IPS-NIHi7 (cell line): ENCODE results near the gene TFDP3.
A peak's percentile ranks its signal among the peaks of the same experiment; 100 is the strongest.

Experiments
- DNase-seq: peaks from one replicate; pipeline ENCODE4 v3.0.0; 2012; ENCODE audit warnings: mixed read lengths; ENCODE audit errors: extremely low spot score

TFDP3 gene

GRCh38 chrX:133188631-133189030, 29.5 kb downstream of the TFDP3 start:
- no peak for DNase-seq

- DNase-seq: no peak
Measured at GRCh38 chrX:133185938-133186337, 32.2 kb downstream of the TFDP3 start.

DNA sequence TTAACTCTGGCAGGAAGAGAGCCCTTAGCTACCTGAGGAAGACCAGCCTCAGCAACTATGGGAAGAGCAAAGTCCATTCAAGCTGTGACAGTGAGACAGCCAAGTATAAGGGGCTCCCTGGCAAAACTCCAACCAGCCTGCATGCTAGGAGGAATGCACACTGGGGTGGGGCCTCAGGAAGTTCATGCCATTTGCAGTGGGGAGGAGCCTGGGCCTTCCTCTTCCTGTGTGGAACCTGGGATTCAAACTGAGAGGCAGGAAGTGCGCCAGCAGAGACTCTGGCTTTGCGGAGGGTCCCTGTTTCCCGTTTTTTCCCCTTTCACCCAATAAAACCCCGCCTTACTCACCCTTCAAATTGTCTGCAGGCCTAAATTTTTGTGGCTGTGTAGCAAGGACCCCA, 33.0 kb downstream of the TFDP3 start:
- DNase-seq: no peak

DNA sequence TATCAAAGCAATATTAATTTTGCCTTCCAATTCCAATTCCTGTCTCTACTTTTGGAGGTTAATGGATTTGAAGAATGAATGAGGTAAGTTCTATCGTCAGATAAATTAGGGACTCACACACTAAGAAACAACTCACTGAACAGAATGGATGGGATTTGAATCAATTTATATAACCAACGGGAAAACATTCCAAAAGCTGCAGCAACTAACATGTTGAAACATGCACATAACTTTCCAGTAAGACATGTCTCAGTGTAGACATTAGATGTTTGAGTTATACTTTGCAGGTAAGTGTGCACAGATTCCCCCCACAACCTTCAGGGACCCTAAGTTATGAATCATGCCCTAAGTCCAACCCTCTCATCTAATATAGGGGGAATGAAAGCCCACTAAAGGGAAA, 34.3 kb downstream of the TFDP3 start:
- no peak for DNase-seq

DNA sequence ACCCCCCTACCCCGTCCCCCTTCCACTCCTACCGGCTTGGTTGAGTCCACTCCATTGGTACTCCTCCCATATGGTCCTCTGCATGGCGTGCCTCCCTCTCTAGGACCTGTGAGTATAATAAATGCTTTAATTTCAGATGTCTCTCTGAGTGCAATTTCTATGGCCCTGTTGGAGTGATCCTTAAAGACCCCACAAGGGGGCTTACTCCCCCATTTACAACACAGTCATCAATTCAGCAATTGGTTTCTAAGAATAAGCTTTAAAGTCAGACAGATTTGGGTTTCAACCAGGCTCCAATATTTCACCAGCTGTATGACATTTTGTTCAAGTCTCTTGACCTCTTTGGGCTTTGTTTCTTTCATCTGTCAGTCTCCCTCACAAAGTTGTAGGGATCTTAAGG, 38.7 kb downstream of the TFDP3 start:
- no peak for DNase-seq

- DNase-seq: no peak
Measured at GRCh38 chrX:133177202-133177601, 41.0 kb downstream of the TFDP3 start.

GRCh38 chrX:133175605-133176004, 42.5 kb downstream of the TFDP3 start:
- DNase-seq: no peak

DNA sequence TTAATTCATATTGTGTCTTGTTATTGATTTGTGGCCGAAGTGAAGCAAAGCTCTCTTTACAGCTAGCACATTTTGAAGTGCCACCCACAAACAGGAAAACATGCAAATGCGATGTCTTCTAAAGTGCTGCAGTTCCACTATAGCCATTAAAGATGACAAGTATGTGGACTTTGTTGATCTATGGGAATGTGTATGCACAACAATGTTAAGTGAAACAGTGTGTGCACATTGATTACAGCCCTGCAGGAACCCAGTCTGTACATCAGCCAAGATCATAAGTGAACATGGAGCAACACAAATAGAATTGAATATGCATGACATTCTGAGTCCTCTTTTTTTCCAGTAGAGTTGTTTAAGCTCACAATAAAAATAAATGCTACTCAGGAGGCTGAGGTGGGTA, 43.0 kb downstream of the TFDP3 start:
- DNase-seq: no peak

DNA sequence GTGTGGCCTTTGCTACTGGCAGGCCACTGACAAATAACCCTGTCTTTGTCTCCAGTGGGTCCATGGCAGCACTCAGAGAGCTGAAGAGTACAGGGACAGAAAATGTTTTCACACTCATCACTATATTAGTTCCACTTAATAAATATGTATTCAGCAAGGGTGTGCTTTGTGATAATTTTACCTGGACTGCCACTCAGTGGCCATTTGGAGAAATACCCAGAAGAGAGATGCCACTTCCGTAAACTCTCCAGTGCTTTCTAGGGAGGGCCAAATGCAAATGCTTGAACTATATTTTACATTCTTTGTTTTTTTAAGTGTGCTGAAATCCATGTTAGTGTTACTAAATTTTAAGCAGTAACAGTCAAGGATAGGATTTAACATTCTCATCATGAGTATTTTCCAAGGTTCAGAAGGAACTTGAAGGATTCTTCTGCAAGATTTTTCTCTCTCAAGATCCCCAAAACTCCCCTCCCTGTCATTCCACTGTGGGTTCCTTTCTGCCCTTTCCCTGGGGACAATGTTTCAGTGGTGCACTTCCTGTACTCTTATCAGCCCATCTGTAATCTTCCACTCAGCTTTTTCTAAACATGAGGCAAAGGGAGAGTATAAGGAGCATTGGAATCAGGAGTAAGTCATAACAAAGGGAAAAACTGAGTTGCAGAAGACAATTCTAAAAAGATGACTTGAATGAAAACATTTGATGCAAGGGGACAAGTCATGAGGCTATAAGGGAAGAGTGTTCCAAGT, 46.0 kb downstream of the TFDP3 start:
- DNase-seq: peak; percentile 56
